Immature natural killer cell (primary cell): Measurements from ENCODE around the gene NEUROD6. TPM values are rescaled to one million over a fixed set of nuclear protein-coding genes. Genes with fewer than 3 reads are reported as not detected.

Experiments used
- DNase-seq, 3 donors: peaks; one replicate each; pipeline ENCODE4 v3.0.0; 2022; ENCODE audit warnings: mixed read lengths in 1 of 3
- H3K27ac Mint-ChIP-seq, 6 donors: one replicate each; pipeline ENCODE4 v1.8.0; 2020; ENCODE audit warnings: mixed read lengths in 6 of 6, mild to moderate bottlenecking in 5 of 6, inconsistent platforms in 4 of 6, moderate library complexity in 3 of 6
- H3K27me3 Mint-ChIP-seq, 3 donors: one replicate each; pipeline ENCODE4 v1.8.0; 2020 to 2021; ENCODE audit warnings: low read depth in 3 of 3, mild to moderate bottlenecking in 3 of 3, mixed read lengths in 3 of 3, moderate library complexity in 3 of 3, inconsistent platforms in 1 of 3
- H3K36me3 Mint-ChIP-seq, 3 donors: one replicate each; pipeline ENCODE4 v1.8.0; 2020; ENCODE audit warnings: mixed read lengths in 3 of 3, inconsistent platforms in 2 of 3, mild to moderate bottlenecking in 2 of 3
- H3K4me1 Mint-ChIP-seq, 2 donors: one replicate each; pipeline ENCODE4 v1.8.0; 2020; ENCODE audit warnings: inconsistent platforms in 2 of 2, mild to moderate bottlenecking in 2 of 2, mixed read lengths in 2 of 2, moderate library complexity in 1 of 2
- H3K4me3 Mint-ChIP-seq, 5 donors: one replicate each; pipeline ENCODE4 v1.8.0; 2020; ENCODE audit warnings: mild to moderate bottlenecking in 5 of 5, mixed read lengths in 5 of 5, inconsistent platforms in 3 of 5, moderate library complexity in 3 of 5
- H3K9me3 Mint-ChIP-seq, 6 donors: one replicate each; pipeline ENCODE4 v1.8.0; 2020; ENCODE audit warnings: mild to moderate bottlenecking in 6 of 6, mixed read lengths in 6 of 6, inconsistent platforms in 4 of 6, moderate library complexity in 3 of 6
- polyA plus RNA-seq, 3 donors: library from polyadenylated mRNA; unstranded; fragments of 300-500 nt; fragmentation: Illumina TruSeq; gene quantifications; one replicate each; pipeline ENCODE4 v1.2.3, GENCODE V29; 2021

Gene NEUROD6
- not detected for polyA plus RNA-seq

DNA sequence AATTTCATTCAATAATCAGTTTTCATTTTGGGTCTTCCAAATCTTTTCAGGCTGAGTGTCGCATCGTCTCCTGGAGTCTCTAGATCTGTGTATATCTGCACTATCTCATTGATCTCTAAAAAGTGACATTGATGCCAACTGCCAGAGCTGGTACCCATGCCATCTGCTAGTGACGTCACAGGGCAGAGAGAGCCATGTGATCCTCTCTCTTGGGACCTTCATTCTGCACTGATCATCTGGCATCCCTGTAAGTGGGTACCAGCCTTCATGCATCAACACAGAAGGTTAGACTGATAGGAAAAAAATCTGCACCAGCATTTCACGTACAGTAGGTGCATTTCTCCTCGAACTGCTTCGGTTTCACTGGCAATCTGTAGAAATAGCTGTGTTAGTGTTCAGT, at the start of gene NEUROD6:
Gene NEUROD6 (minus strand): TSS at position 124 of the 400 bp plus-strand sequence. CDS start 1,458 bp downstream, outside the sequence.
- H3K36me3 Mint-ChIP-seq: no peaks in the 10 kb centered on the region
- peaks cover 0 to 6% (median 0%) of the 10 kb centered on the region in 6 donors for H3K9me3 Mint-ChIP-seq
- H3K4me3 Mint-ChIP-seq: no peak within 1 kb of the TSS
- no peaks in the 10 kb centered on the region for H3K4me1 Mint-ChIP-seq
- H3K27ac Mint-ChIP-seq: no peak within 1 kb of the TSS
- H3K27me3 Mint-ChIP-seq: peaks cover 0 to 3% (median 2%) of the 10 kb centered on the region in 3 donors
- DNase-seq: no peak

DNA sequence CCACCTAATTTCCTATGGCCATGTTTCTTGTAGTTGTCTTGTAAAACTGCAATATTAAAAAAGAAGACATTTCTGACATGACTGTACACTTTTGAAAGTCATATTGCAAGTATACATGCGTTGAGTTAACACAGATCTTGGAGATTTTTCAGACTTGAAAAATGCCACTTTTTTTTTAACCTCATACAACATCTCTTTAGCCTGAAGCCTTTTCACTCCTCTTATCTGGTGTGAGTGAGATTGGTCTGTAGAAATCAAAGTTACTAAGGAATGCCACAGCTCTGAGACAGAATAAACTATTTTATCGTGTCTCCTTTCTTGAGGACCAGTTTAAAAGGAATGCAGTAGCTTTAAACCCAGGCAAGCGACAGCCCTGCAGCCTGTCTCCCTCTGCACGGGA, 43.9 kb upstream of the NEUROD6 start:
- DNase-seq: no peak
- Mint-ChIP-seq H3K36me3 (no peaks in the 10 kb centered on the region), H3K4me1 (no peaks in the 10 kb centered on the region), H3K27me3 (peaks cover 0 to 2% (median 0%) of the 10 kb centered on the region in 3 donors), H3K27ac (no peak overlapping the region), H3K9me3 (peaks cover 0 to 2% (median 0%) of the 10 kb centered on the region in 6 donors), H3K4me3 (no peak overlapping the region)

DNA sequence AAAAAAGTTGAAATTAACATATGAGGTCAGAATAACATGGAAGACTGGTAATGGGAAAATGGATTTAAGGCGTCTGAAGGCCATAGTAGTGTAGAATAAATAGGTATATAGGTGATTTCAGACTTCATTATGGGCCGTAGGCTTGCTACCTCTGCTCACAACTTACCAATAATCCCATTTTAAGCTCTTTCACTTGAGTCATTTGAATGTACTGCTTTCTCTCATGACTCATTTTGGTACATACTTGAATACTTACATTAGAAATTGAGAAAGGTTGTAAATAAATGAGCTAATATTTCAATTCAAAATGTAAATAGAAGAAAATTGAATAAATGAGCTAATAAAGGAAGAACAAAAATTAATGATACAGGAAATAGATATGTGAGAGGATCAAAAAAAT, 42.2 kb upstream of the NEUROD6 start:
- Mint-ChIP-seq H3K36me3 (no peaks in the 10 kb centered on the region), H3K4me3 (no peak overlapping the region), H3K27me3 (peaks cover 0 to 2% (median 0%) of the 10 kb centered on the region in 3 donors), H3K9me3 (peaks cover 0 to 2% (median 0%) of the 10 kb centered on the region in 6 donors), H3K4me1 (no peaks in the 10 kb centered on the region), H3K27ac (no peak overlapping the region)
- no peak for DNase-seq

DNA sequence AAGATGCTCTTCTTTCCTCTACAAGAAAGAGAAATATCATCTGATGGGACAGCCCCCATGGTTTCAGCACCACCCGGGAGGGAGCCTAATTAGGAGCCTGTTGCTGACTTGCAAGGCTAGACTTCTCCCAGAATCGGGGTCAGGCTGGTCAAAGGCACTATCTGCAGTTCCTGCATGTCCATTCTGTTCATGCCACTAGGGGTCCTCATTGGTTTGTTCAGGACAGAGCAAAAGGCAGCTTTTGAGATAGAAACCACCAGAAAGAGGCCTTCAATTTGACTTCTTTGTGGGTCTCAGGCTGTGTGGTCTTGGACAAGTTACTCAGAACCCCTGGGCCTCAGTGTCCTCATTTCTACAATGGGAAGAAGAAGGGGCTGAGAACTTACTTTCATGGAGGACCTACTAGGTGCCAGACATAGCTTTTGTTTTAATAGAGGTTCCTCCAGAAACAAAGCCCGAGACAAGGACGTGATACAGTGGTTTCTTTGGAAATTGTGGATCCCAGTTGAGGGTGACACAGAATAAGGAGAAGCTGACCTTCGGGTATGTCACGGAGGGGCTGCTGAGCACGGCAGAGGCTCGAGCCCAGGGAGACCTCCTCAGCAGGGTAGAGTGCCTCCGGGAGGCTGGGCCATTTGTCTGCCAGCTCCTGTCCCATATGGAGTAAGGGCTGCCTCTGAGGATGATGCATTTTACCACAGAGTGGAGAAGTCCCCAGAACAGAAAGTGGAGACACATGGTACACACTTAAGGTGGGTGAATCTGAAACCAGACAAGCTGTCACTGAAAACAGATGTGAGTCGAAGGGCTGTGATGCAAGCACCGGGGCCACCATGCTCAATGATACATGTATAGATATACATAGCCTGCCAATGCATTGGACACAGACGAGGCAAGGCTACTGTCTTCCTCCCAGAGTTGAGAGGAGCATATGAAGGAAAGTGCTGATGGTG, 33.1 kb upstream of the NEUROD6 start:
- no peak overlapping the region for H3K27ac Mint-ChIP-seq
- DNase-seq: no peak

DNA sequence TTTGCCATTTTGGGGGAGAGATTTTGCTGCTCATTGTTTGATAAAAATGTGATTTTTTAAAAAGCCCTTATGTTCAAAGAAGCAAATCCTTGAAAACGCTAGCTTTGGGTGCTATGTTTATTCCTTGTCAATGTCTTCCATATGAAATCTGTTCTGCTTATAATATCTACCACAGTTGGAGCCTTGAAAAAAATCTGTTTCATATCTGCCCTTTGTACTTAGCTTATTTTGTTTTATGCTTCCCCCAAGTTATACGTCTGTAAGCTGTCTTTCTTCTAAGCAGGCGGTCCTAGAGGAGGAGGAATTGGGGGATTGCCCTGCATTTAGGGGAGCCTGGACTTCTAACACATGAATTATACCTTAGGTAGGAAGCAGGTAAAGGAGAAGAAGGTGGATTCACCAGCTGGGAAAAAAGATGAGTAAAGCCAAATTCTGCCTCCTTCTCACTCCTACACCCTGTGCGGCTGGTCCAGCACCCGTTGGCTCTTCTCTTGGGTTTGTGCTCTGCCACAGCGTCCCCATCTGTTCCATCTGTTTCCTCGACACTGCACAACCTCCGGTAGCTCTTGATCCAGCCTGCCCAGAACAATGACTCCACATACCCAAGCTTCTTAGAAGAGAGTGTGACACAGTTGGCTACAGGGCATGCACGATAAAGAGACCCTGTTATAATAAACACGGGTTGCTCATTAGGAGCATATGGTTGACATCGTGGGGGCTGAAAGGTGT, 31.9 kb upstream of the NEUROD6 start:
- peaks cover 0 to 2% (median 1%) of the 10 kb centered on the region in 3 donors for H3K27me3 Mint-ChIP-seq
- H3K4me3 Mint-ChIP-seq: no peak overlapping the region
- H3K36me3 Mint-ChIP-seq: no peaks in the 10 kb centered on the region
- no peak for DNase-seq
- peaks cover 0 to 5% (median 0%) of the 10 kb centered on the region in 6 donors for H3K9me3 Mint-ChIP-seq
- no peak overlapping the region for H3K27ac Mint-ChIP-seq
- H3K4me1 Mint-ChIP-seq: no peaks in the 10 kb centered on the region

More for the DNA sequence above, 33.1 kb upstream of the NEUROD6 start:
- Mint-ChIP-seq H3K4me1 (no peaks in the 10 kb centered on the region), H3K36me3 (no peaks in the 10 kb centered on the region), H3K4me3 (no peak overlapping the region), H3K9me3 (peaks cover 0 to 5% (median 0%) of the 10 kb centered on the region in 6 donors), H3K27me3 (peaks cover 0 to 2% (median 1%) of the 10 kb centered on the region in 3 donors)

DNA sequence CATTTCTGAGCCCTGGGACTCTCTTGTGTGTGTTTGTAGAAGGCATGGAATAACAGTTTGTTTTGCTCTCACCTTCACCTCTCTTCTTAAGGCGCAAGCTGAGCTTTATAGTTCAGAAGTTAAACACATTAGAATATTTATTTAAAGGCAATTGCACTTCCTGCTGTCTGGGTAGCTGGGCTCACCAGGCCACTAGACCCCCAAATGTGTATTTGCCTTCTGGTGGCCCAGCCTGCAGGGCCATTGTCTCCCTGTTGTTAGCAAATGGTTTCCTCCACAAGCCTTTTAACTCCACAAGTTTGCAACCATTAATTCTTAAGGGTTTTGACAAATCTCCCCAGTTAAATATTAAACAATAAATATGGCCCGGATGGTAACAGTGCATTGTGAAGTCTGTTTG, 31.1 kb upstream of the NEUROD6 start:
- H3K4me1 Mint-ChIP-seq: no peaks in the 10 kb centered on the region
- DNase-seq: no peak
- no peak overlapping the region for H3K27ac Mint-ChIP-seq
- H3K36me3 Mint-ChIP-seq: no peaks in the 10 kb centered on the region
- peaks cover 0 to 5% (median 0%) of the 10 kb centered on the region in 6 donors for H3K9me3 Mint-ChIP-seq
- peaks cover 0 to 2% (median 1%) of the 10 kb centered on the region in 3 donors for H3K27me3 Mint-ChIP-seq
- no peak overlapping the region for H3K4me3 Mint-ChIP-seq

DNA sequence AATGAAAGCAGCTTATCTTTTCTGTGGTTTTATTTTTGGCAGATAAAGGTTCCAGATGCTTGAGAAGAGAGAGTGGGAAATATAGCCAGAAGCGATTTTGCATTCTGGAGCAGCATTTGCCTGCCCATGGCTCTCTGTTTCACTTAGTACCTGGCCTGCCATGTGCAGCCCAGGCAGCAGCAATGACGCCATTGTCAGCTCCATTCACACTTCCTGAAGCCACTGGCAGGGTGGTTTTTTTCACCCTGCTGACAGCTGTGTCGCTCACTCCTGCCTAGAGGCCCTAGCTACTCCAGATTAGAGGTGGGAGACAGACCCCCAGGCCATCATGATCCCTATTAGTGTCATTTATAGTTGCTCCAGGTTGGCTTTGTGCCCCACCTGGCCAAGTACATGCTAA, 30.1 kb upstream of the NEUROD6 start:
- Mint-ChIP-seq H3K27me3 (peaks cover 0 to 1% (median 0%) of the 10 kb centered on the region in 3 donors), H3K36me3 (no peaks in the 10 kb centered on the region), H3K4me3 (no peak overlapping the region), H3K9me3 (peaks cover 0 to 7% (median 0%) of the 10 kb centered on the region in 6 donors), H3K27ac (no peak overlapping the region), H3K4me1 (no peaks in the 10 kb centered on the region)
- no peak for DNase-seq

DNA sequence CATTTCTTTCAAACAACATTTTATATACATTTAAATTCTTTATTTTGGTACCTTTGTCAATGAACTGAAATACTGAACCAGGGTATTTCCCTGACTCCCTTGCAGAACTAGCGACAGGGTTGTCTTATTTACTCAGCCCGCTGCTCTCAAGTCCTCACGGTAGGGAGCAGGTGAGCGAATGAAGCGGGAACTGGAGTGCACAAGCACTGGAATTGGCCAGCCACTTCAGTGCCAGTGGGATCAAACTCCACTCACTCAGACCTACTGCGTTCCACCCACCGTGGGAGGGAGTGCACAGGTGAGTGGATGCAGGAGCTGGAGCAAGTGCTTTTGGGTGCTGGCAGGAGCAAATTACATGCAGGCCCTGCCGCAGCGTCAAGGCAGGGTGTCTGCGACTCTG, 28.1 kb upstream of the NEUROD6 start:
- peaks cover 0 to 2% (median 0%) of the 10 kb centered on the region in 3 donors for H3K27me3 Mint-ChIP-seq
- H3K27ac Mint-ChIP-seq: no peak overlapping the region
- peaks cover 0 to 7% (median 0%) of the 10 kb centered on the region in 6 donors for H3K9me3 Mint-ChIP-seq
- no peak overlapping the region for H3K4me3 Mint-ChIP-seq
- DNase-seq: no peak
- H3K4me1 Mint-ChIP-seq: no peaks in the 10 kb centered on the region
- H3K36me3 Mint-ChIP-seq: no peaks in the 10 kb centered on the region

DNA sequence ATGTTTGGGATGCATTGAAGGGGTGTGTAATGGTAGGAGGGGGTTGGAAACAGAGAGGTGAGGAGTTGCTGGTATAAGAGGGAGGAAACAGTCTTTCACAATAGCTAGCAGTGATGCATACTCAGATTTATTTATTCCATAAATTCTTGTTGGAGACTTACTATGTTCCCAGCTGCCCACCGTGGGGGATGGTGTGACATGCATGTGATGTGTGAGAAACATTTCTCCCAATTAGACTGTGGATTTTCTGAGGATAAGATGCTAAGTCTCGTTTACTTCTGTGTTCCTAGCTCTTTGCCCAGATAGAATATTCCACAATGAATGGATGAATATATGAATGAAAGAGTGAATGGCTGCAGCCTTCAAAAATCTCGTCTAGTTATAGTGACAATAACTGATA, 23.0 kb upstream of the NEUROD6 start:
- H3K27ac Mint-ChIP-seq: no peak overlapping the region
- peaks cover 0 to 4% (median 0%) of the 10 kb centered on the region in 3 donors for H3K27me3 Mint-ChIP-seq
- DNase-seq: no peak
- H3K4me3 Mint-ChIP-seq: no peak overlapping the region
- H3K9me3 Mint-ChIP-seq: peaks cover 0 to 6% (median 0%) of the 10 kb centered on the region in 6 donors
- H3K4me1 Mint-ChIP-seq: no peaks in the 10 kb centered on the region
- no peaks in the 10 kb centered on the region for H3K36me3 Mint-ChIP-seq

DNA sequence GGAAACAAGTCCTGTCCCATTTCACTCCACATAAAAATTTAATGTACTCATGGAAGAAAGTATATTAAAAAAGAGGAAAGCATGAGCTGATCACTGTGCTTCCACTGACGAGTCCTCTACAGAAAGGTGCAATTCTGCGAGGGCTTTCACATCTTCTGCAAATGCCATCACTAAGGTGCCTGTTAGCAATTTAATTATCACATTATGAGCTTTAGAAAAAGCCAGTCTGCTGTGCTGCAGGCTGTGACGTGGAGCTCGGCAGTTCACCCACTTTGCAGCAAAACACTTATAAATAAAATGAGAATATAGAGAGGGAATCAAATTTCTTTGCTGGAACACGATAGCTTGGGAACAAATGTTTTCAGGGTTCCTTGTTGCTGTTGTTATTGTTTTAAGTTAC, 22.5 kb upstream of the NEUROD6 start:
- H3K27ac Mint-ChIP-seq: no peak overlapping the region
- H3K27me3 Mint-ChIP-seq: peaks cover 0 to 4% (median 0%) of the 10 kb centered on the region in 3 donors
- no peaks in the 10 kb centered on the region for H3K4me1 Mint-ChIP-seq
- no peak for DNase-seq
- peaks cover 0 to 6% (median 0%) of the 10 kb centered on the region in 6 donors for H3K9me3 Mint-ChIP-seq
- no peak overlapping the region for H3K4me3 Mint-ChIP-seq
- no peaks in the 10 kb centered on the region for H3K36me3 Mint-ChIP-seq

DNA sequence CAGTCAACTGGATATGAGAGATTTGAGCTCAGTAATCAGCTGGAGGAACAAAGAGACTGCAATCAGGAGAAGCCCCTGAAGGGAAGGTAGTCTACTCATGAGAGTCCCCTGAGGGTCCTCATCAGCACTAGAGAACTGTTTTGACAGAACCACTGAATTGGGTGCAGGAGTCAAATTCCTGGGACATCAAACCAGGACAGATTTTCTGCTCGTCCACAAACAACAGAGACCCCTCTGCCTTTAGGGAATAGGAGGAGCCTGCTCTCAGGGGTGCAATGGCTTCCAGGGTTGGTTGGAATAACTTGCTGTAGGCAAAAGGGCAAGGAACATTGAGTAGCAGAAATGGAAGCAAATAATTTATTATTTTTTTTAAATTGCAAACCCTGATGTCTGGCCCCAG, 21.9 kb upstream of the NEUROD6 start:
- Mint-ChIP-seq H3K27me3 (peaks cover 0 to 4% (median 0%) of the 10 kb centered on the region in 3 donors), H3K9me3 (peaks cover 0 to 6% (median 0%) of the 10 kb centered on the region in 6 donors), H3K4me3 (no peak overlapping the region), H3K4me1 (no peaks in the 10 kb centered on the region), H3K27ac (no peak overlapping the region), H3K36me3 (no peaks in the 10 kb centered on the region)
- no peak for DNase-seq

DNA sequence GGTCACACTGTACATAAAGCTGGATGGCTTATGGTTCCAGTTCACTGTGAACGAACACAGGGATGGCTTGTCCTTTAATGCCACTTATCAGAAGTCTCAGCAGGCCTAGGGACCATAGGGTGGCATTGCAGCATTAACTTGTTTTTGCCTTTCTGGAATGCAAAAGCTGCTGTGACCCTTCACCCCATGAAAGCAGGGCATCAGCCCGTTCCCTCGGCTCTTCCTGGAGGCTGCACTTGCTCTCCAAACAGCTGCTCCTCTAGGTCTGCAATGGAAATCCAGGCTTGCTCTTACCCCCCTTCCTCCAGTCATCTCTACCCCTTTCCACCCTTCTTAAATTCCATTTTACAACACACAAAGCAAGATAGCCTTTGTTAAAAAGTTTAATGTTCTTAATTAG, 17.9 kb upstream of the NEUROD6 start:
- peaks cover 0 to 16% (median under 1%) of the 10 kb centered on the region in 6 donors for H3K9me3 Mint-ChIP-seq
- peaks cover 0 to 3% (median 0%) of the 10 kb centered on the region in 3 donors for H3K27me3 Mint-ChIP-seq
- no peaks in the 10 kb centered on the region for H3K4me1 Mint-ChIP-seq
- no peaks in the 10 kb centered on the region for H3K36me3 Mint-ChIP-seq
- DNase-seq: no peak
- no peak overlapping the region for H3K27ac Mint-ChIP-seq
- no peak overlapping the region for H3K4me3 Mint-ChIP-seq

DNA sequence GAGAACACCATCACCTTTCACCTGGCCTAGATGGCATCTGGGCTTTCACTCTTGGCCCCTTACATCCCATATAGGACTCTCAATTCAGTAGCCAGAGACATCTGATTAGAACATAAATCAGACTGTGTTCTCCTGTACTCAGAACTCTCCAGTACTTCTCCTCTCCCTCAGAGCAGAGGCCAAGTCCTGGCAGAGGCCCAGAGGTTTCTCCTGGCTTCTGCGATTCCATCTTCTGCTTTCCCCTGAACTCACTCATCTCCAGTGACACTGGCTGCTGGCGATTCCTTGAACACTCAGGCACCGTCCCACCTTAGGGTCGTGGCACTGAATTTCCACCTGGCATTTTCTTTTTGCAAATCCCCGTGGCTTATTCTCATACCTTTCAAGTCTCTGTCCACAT, 4.9 kb upstream of the NEUROD6 start:
- peaks cover 0 to 2% (median 0%) of the 10 kb centered on the region in 3 donors for H3K27me3 Mint-ChIP-seq
- H3K27ac Mint-ChIP-seq: no peak overlapping the region

More for the DNA sequence above, 4.9 kb upstream of the NEUROD6 start:
- peaks cover 0 to 3% (median 0%) of the 10 kb centered on the region in 6 donors for H3K9me3 Mint-ChIP-seq
- no peaks in the 10 kb centered on the region for H3K4me1 Mint-ChIP-seq
- H3K36me3 Mint-ChIP-seq: no peaks in the 10 kb centered on the region
- no peak overlapping the region for H3K4me3 Mint-ChIP-seq
- DNase-seq: no peak
